MM.1S (cell line): ENCODE data around the gene ADAMTSL3.

ENCODE experiments used
- DNase-seq: peaks from one replicate; pipeline ENCODE4 v3.0.0-alpha.2; 2015
- H2AFZ ChIP-seq: fragments of 300-600 bp; sonication (generic); 2 replicates; pipeline ENCODE4 v1.6.0; 2016; ENCODE audit warnings: antibody characterized with exemption, low read length
- H3F3A ChIP-seq: fragments of 300-600 bp; sonication (generic); 2 replicates; pipeline ENCODE4 v1.6.1; 2016; ENCODE audit warnings: mild to moderate bottlenecking, antibody characterized with exemption, low read length, moderate library complexity, mixed read lengths; ENCODE audit not compliant: insufficient read depth
- H3K27ac ChIP-seq: fragments of 300-600 bp; sonication (generic); 2 replicates; pipeline ENCODE4 v1.5.1; 2016; ENCODE audit warnings: mild to moderate bottlenecking, low read length
- H3K27me3 ChIP-seq: fragments of 300-600 bp; sonication (generic); replicated peaks from 2 replicates; pipeline ENCODE4 v1.6.0; 2016; ENCODE audit warnings: low read length; ENCODE audit not compliant: insufficient read depth
- H3K36me3 ChIP-seq: fragments of 300-600 bp; sonication (generic); replicated peaks from 2 replicates; pipeline ENCODE4 v1.6.1; 2016; ENCODE audit warnings: mild to moderate bottlenecking, low read length, mixed read lengths; ENCODE audit not compliant: insufficient read depth
- H3K4me1 ChIP-seq: fragments of 300-600 bp; sonication (generic); 2 replicates; pipeline ENCODE4 v1.6.1; 2016; ENCODE audit warnings: low read length, mixed read lengths
- H3K4me2 ChIP-seq: fragments of 300-600 bp; sonication (generic); 2 replicates; pipeline ENCODE4 v1.6.0; 2016; ENCODE audit warnings: low read depth, low read length
- H3K4me3 ChIP-seq: fragments of 300-600 bp; sonication (generic); 2 replicates; pipeline ENCODE4 v1.5.1; 2016; ENCODE audit warnings: low read length, mixed read lengths
- H3K79me2 ChIP-seq: fragments of 300-600 bp; sonication (generic); 2 replicates; pipeline ENCODE4 v1.6.1; 2016; ENCODE audit warnings: mixed run types, low read length, mixed read lengths
- H3K9ac ChIP-seq: fragments of 300-600 bp; sonication (generic); 2 replicates; pipeline ENCODE4 v1.6.1; 2016; ENCODE audit warnings: low read length, mixed read lengths
- H3K9me2 ChIP-seq: fragments of 300-600 bp; sonication (generic); replicated peaks from 2 replicates; pipeline ENCODE4 v1.6.1; 2016; ENCODE audit warnings: mild to moderate bottlenecking, low read length, mixed read lengths; ENCODE audit not compliant: insufficient read depth
- H3K9me3 ChIP-seq: fragments of 300-600 bp; sonication (generic); replicated peaks from 2 replicates; pipeline ENCODE4 v1.6.1; 2016; ENCODE audit warnings: mild to moderate bottlenecking, low read length, mixed read lengths; ENCODE audit not compliant: insufficient read depth
- H4K20me1 ChIP-seq: fragments of 300-600 bp; sonication (generic); 2 replicates; pipeline ENCODE4 v1.6.1; 2016; ENCODE audit warnings: mild to moderate bottlenecking, low read length, moderate library complexity, mixed read lengths; ENCODE audit not compliant: insufficient read depth
- CTCF ChIP-seq: fragments of 300-600 bp; sonication (generic); IDR thresholded peaks from 2 replicates; pipeline ENCODE4 v1.5.1; 2016; ENCODE audit warnings: antibody characterized with exemption, low read length, mixed read lengths
- EZH2 ChIP-seq: fragments of 300-600 bp; sonication (generic); optimal IDR thresholded peaks from 2 replicates; pipeline ENCODE3; 2017; ENCODE audit warnings: low read depth, mild to moderate bottlenecking, antibody characterized with exemption, low read length, mixed read lengths
- EZH2phosphoT487 ChIP-seq: fragments of 300-600 bp; sonication (generic); IDR thresholded peaks from 2 replicates; pipeline ENCODE4 v1.6.1; 2018; ENCODE audit warnings: antibody characterized with exemption, low read length

The ADAMTSL3 gene

GRCh38 chr15:83929619-83930018, 275.7 kb downstream of the ADAMTSL3 start:
- Histone ChIP-seq H3K4me1 (peaks cover 25% of the 10 kb centered on the region), H3K4me2 (no peak overlapping the region), H3K36me3 (no peaks in the 10 kb centered on the region), H3K9me2 (no peaks in the 10 kb centered on the region), H4K20me1 (no peaks in the 10 kb centered on the region), H3K27me3 (no peaks in the 10 kb centered on the region), H2AFZ (no peak overlapping the region), H3K9me3 (no peaks in the 10 kb centered on the region), H3K9ac (no peak overlapping the region), H3K27ac (no peak overlapping the region), H3F3A (peaks cover 14% of the 10 kb centered on the region), H3K79me2 (no peaks in the 10 kb centered on the region), H3K4me3 (no peak overlapping the region)
- DNase-seq, result no peak
- TF ChIP-seq EZH2 (no peak), CTCF (no peak), EZH2phosphoT487 (no peak)

GRCh38 chr15:83930392-83931212, 276.7 kb downstream of the ADAMTSL3 start:
- Histone ChIP-seq H3K4me1 (peaks cover 25% of the 10 kb centered on the region), H3K9ac (no peak overlapping the region), H3K27ac (no peak overlapping the region), H3K9me3 (no peaks in the 10 kb centered on the region), H3F3A (peaks cover 14% of the 10 kb centered on the region), H2AFZ (no peak overlapping the region), H3K4me3 (no peak overlapping the region), H3K27me3 (no peaks in the 10 kb centered on the region), H4K20me1 (no peaks in the 10 kb centered on the region), H3K79me2 (no peaks in the 10 kb centered on the region), H3K9me2 (no peaks in the 10 kb centered on the region), H3K4me2 (no peak overlapping the region), H3K36me3 (no peaks in the 10 kb centered on the region)
- no peak for DNase-seq
- TF ChIP-seq EZH2 (no peak), EZH2phosphoT487 (no peak), CTCF (no peak)

GRCh38 chr15:83935774-83936173, 281.9 kb downstream of the ADAMTSL3 start:
- no peak overlapping the region for H2AFZ ChIP-seq
- H3K9me3 ChIP-seq, result no peaks in the 10 kb centered on the region
- no peaks in the 10 kb centered on the region for H3F3A ChIP-seq
- TF ChIP-seq CTCF (no peak), EZH2phosphoT487 (no peak), EZH2 (no peak)
- H3K27me3 ChIP-seq, result no peaks in the 10 kb centered on the region
- H3K4me2 ChIP-seq, result no peak overlapping the region
- H3K9ac ChIP-seq, result no peak overlapping the region
- no peak for DNase-seq
- no peak overlapping the region for H3K4me3 ChIP-seq
- H3K79me2 ChIP-seq, result no peaks in the 10 kb centered on the region
- no peak overlapping the region for H3K27ac ChIP-seq
- no peaks in the 10 kb centered on the region for H3K36me3 ChIP-seq
- H3K9me2 ChIP-seq, result 0 out of 2 replicates have a peak, but pooled peaks cover 3% of the 10 kb centered on the region
- no peaks in the 10 kb centered on the region for H4K20me1 ChIP-seq
- no peaks in the 10 kb centered on the region for H3K4me1 ChIP-seq
